Astrocyte (in vitro differentiated cells and primary cell): Measurements from ENCODE around the gene ARID3C.

Experiments used
- EZH2 ChIP-seq: IDR thresholded peaks from 2 replicates; pipeline ENCODE4 v1.6.1; 2012; ENCODE audit warnings: mild to moderate bottlenecking, low read length, inconsistent platforms; ENCODE audit not compliant: insufficient read depth
- TF ChIP-seq, protein P1 (sequence below): IDR thresholded peaks from 2 replicates; pipeline ENCODE4 v1.5.1; 2011; ENCODE audit warnings: low read depth, mild to moderate bottlenecking, inconsistent platforms, low read length, moderate library complexity; ENCODE audit not compliant: insufficient read depth

DNA sequence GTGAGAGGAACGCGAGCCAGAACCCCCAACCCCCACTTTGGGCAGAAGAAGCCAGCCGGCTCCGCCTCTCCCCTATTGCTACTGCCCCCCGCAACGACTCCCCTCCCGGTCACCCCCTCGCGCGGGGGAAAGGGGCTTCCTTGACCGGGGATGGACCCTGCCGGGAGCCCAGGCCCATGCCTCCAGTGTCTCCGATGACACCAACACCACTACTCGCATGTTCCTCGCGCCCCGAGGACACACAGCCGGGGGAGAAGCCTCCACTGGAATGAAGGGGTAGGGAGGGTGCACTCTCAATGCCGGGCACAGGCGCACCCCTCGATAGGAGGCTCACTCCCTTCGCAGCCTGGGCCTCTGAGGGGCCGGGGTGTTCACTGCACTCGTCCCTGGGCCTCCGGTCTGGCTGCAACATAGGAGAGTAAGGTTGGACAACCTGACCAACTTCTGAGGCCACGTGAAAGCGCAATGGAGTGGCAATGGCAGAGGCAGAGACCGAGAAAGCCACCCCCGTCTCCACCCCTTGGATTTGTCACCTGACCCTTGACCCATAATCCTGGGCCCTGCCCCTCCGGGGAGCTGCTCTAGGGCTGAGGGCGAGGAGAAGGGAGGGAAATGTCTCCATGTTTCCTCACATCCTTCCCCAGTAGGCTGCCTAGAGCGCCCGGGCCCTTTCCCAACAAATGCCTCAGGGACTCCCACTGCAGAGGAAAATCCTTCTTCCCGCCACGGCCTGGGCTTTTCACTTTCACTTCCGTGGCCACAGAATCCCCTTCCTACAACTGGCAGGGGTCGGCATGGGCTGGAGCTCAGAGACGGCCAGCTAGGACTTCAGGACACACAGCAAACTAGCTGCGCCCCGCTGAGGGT is 38.3 kb downstream of the ARID3C start:
- TF ChIP-seq, protein P1, sequence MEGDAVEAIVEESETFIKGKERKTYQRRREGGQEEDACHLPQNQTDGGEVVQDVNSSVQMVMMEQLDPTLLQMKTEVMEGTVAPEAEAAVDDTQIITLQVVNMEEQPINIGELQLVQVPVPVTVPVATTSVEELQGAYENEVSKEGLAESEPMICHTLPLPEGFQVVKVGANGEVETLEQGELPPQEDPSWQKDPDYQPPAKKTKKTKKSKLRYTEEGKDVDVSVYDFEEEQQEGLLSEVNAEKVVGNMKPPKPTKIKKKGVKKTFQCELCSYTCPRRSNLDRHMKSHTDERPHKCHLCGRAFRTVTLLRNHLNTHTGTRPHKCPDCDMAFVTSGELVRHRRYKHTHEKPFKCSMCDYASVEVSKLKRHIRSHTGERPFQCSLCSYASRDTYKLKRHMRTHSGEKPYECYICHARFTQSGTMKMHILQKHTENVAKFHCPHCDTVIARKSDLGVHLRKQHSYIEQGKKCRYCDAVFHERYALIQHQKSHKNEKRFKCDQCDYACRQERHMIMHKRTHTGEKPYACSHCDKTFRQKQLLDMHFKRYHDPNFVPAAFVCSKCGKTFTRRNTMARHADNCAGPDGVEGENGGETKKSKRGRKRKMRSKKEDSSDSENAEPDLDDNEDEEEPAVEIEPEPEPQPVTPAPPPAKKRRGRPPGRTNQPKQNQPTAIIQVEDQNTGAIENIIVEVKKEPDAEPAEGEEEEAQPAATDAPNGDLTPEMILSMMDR = no peak
- TF ChIP-seq EZH2 = no peak
